Right kidney (tissue), 1 donor: ENCODE results near the gene SLC7A11.

Experiments used
- DNase-seq: peaks from one replicate; pipeline ENCODE4 v3.0.0-alpha.2; 2016

SLC7A11 gene

DNA sequence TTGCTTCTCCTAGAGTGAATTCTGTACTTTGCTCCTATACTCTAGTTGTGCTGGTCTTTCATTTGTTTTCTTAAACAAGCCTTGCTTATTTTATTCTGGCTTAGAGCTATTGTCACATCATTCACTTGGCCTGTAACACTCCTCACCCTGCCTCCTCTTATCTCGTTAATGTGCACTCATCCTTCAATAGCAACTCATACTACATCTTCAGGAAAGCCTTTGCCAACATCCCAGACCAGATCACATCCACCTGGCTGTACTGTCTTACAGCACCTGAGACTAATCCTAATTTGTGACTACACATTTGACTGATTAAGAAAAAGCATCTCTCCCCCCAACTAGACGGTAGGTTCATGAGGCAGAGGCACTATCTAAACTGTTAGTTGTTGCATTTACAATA, 80.8 kb downstream of the SLC7A11 start:
- DNase-seq, result no peak

DNA sequence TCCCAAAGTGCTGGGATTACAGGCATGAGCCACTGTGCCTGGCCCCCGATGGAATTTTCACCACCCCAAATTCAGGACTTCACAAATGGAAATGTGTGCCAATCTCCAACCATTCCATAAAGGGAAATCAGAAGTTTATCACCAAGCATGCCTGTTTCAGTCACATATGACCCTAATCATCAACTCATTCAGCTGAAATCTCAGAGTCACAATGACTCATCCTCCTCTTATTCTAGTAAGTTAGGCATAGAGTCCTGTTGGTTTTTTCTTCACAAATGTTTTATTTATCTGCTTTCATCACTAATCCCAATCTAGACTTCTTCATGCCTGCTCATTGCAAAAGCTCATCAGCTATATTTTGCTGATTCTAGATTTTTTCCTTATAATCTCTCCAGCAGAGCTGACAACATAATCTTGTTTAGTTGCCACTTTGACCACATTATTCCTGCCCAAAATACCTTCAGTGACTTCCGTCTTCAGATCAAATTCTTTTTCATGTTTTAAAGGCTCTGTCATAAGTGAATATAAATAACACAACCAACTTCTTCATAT, 83.3 kb downstream of the SLC7A11 start:
- no peak for DNase-seq

- no peak for DNase-seq
These were observed 101.3 kb downstream of the SLC7A11 start for GRCh38 chr4:138140879-138141278.

- DNase-seq, result no peak
These were observed 103.4 kb downstream of the SLC7A11 start for GRCh38 chr4:138138774-138139173.

- DNase-seq, result no peak
These were observed 106.5 kb downstream of the SLC7A11 start for GRCh38 chr4:138135610-138136009.

DNA sequence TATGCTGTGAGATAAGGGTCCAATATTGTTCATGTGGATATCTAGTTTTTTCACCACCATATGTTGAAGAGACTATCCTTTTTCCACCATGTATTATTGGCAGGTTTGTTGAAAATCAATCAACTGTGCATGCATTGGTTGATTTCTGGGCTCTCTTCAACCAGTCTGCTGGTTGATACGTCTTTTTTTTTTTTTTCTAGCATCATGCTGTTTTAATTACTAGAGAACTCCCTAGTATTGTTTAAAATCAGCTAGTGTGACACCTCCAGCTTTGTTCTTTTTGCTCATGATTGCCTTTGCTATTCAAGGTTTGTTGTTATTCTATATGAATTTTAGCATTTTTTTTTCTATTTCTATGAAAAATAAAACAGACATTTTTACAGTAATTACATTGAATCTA, 123.9 kb downstream of the SLC7A11 start:
- DNase-seq, result no peak

DNA sequence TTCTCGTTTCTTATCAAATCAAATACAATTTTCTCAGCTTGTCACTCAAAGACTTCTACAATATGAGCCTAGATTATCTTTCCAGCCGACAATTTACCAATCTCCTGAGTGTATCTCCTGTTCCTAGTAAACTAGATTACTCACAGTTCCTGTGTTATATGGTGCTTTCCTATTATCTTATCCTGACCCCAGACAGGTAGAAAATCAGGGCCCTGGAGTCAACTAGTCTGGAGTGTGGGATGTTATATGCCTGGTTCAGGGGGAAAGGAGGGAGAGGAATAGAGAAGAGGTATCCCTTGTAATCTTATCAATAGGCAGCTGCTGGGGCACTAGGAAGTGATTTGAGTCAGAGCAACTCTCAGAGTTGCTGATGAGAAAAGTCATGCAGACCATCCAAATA, 127.1 kb downstream of the SLC7A11 start:
- no peak for DNase-seq

GRCh38 chr4:138114434-138114833, 127.7 kb downstream of the SLC7A11 start:
- no peak for DNase-seq
